Neuronal stem cell (in vitro differentiated cells): ENCODE measurements around the gene FAM210B. TPM values are rescaled to one million over a fixed set of nuclear protein-coding genes. Genes with fewer than 3 reads are reported as not detected.
A peak's percentile ranks its signal among the peaks of the same experiment; 100 is the strongest.

Experiments used
- DNase-seq: peaks from one replicate; pipeline ENCODE4 v3.0.0-alpha.2; 2013; ENCODE audit warnings: low spot score
- H2AFZ ChIP-seq: one replicate; pipeline ENCODE4 v1.6.1; 2013; ENCODE audit warnings: mild to moderate bottlenecking, low read length, inconsistent platforms
- H2AK5ac ChIP-seq: 2 replicates; pipeline ENCODE4 v1.6.1; 2013; ENCODE audit warnings: low read depth, mild to moderate bottlenecking, inconsistent platforms, low read length, moderate library complexity, mixed read lengths
- H2BK120ac ChIP-seq: 2 replicates; pipeline ENCODE4 v1.6.1; 2013; ENCODE audit warnings: low read depth, mild to moderate bottlenecking, inconsistent platforms, low read length, moderate library complexity, mixed read lengths
- H2BK12ac ChIP-seq: one replicate; pipeline ENCODE4 v1.6.1; 2013; ENCODE audit warnings: low read length, inconsistent platforms
- H2BK15ac ChIP-seq: 2 replicates; pipeline ENCODE4 v1.6.1; 2013; ENCODE audit warnings: mild to moderate bottlenecking, low read length, inconsistent platforms, mixed read lengths
- H2BK5ac ChIP-seq: one replicate; pipeline ENCODE4 v1.6.1; 2013; ENCODE audit warnings: inconsistent platforms, mild to moderate bottlenecking, low read length, moderate library complexity
- H3K14ac ChIP-seq: one replicate; pipeline ENCODE4 v1.6.1; 2013; ENCODE audit warnings: low read length, inconsistent platforms
- H3K18ac ChIP-seq: 2 replicates; pipeline ENCODE4 v1.6.1; 2013; ENCODE audit warnings: low read length, inconsistent platforms
- H3K23ac ChIP-seq: 2 replicates; pipeline ENCODE4 v1.6.1; 2013; ENCODE audit warnings: low read depth, mild to moderate bottlenecking, mixed read lengths, low read length, inconsistent platforms; ENCODE audit not compliant: poor library complexity
- H3K27ac ChIP-seq: replicated peaks from 3 replicates; pipeline ENCODE4 v1.5.1; 2013; ENCODE audit warnings: low read length, inconsistent platforms
- H3K27me3 ChIP-seq, 3 experiments: 2 replicates each; pipeline ENCODE4 v1.6.1; 2013; ENCODE audit warnings: low read length in 3 of 3, mild to moderate bottlenecking in 2 of 3, inconsistent platforms in 1 of 3, low read depth in 1 of 3, mixed read lengths in 1 of 3, moderate library complexity in 1 of 3; ENCODE audit not compliant: control insufficient read depth in 3 of 3, insufficient read depth in 3 of 3
- H3K36me3 ChIP-seq, 2 donors: replicated peaks in 1 of 2; 2 replicates each; pipeline ENCODE4 v1.6.1; 2013; ENCODE audit warnings: low read length in 2 of 2; ENCODE audit not compliant: control insufficient read depth in 2 of 2, insufficient read depth in 2 of 2
- H3K4ac ChIP-seq: 2 replicates; pipeline ENCODE4 v1.6.1; 2013; ENCODE audit warnings: inconsistent platforms, mild to moderate bottlenecking, low read length, moderate library complexity
- H3K4me1 ChIP-seq, 2 donors: 1 replicate in 1 of 2; 2 replicates in 1 of 2; pipeline ENCODE4 v1.6.1; 2013; ENCODE audit warnings: low read length in 2 of 2, low read depth in 1 of 2; ENCODE audit not compliant: control insufficient read depth in 2 of 2, insufficient read depth in 1 of 2
- H3K4me2 ChIP-seq: one replicate; pipeline ENCODE4 v1.6.1; 2013; ENCODE audit warnings: mild to moderate bottlenecking, low read length, inconsistent platforms; ENCODE audit not compliant: insufficient read depth, poor library complexity, severe bottlenecking
- H3K4me3 ChIP-seq, 2 donors: 2 replicates each; pipeline ENCODE4 v1.5.1; 2013; ENCODE audit warnings: low read length in 2 of 2, mild to moderate bottlenecking in 2 of 2, inconsistent platforms in 1 of 2, moderate library complexity in 1 of 2
- H3K79me1 ChIP-seq: one replicate; pipeline ENCODE4 v1.6.1; 2013; ENCODE audit warnings: low read depth, mild to moderate bottlenecking, inconsistent platforms, low read length, moderate library complexity
- H3K9ac ChIP-seq: one replicate; pipeline ENCODE4 v1.6.1; 2013; ENCODE audit warnings: mild to moderate bottlenecking, low read depth, low read length, inconsistent platforms; ENCODE audit not compliant: poor library complexity
- H3K9me3 ChIP-seq, 2 donors: replicated peaks in 1 of 2; 2 replicates each; pipeline versions ENCODE3 to v1.6.1; 2013; ENCODE audit warnings: low read length in 2 of 2, mild to moderate bottlenecking in 2 of 2, inconsistent platforms in 1 of 2, low read depth in 1 of 2, mixed read lengths in 1 of 2, moderate library complexity in 1 of 2; ENCODE audit not compliant: control insufficient read depth in 2 of 2, insufficient read depth in 1 of 2
- H4K8ac ChIP-seq: one replicate; pipeline ENCODE4 v1.6.1; 2013; ENCODE audit warnings: low read depth, mild to moderate bottlenecking, inconsistent platforms, low read length, moderate library complexity
- H4K91ac ChIP-seq: one replicate; pipeline ENCODE4 v1.6.1; 2013; ENCODE audit warnings: low read length, low read depth, mild to moderate bottlenecking, inconsistent platforms; ENCODE audit not compliant: poor library complexity
- WGBS, 2 donors: extraction: QIAGEN DNeasy Blood & Tissue Kit; methylation state at CpG; one replicate each; pipeline ENCODE4 v1.1.7; 2013; ENCODE audit warnings: missing lambda C conversion rate in 2 of 2, mixed read lengths in 1 of 2; ENCODE audit not compliant: insufficient read length in 2 of 2, insufficient replicate concordance in 1 of 2; ENCODE audit errors: extremely low coverage in 2 of 2; 5-methylcytosine and 5-hydroxymethylcytosine counted together
- polyA plus RNA-seq, 2 experiments: library from polyadenylated mRNA; stranded (reverse); fragments of 200-250 nt; gene quantifications; one replicate each; pipeline ENCODE4 v1.2.3, GENCODE V29; 2013

FAM210B gene, protein sequence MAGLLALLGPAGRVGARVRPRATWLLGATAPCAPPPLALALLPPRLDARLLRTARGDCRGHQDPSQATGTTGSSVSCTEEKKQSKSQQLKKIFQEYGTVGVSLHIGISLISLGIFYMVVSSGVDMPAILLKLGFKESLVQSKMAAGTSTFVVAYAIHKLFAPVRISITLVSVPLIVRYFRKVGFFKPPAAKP
- 32.5 TPM for polyA plus RNA-seq (2013, experiment 1 of 2)
- 32.4 TPM for polyA plus RNA-seq (2013, experiment 2 of 2)

DNA sequence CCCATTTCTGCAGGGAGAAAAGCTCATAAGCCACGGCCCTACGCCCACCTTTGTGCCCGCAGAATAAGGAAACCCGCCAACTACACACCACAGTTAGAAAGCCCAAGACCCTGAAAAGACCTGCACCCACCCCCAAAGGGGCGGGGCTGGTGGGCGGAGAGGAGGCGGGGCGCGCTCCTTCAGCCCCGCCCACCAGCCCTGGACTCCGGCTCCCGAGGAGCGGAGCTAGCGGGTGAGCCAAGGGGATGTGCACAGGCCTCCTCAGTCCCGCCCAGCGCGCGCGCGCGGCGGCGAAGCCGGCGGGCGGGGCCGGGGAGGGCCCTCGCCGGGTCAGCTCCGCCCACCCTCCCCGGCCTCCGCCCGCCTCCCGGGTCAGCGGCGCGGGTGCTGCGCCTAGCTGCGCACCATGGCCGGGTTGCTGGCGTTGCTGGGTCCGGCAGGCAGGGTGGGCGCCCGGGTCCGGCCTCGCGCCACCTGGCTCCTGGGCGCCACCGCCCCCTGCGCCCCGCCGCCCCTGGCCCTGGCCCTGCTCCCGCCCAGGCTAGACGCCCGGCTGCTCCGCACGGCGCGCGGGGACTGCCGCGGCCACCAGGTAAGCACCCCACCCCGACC, at the start of gene FAM210B:
FAM210B (plus strand) TSS at position 375 of the 612 bp plus-strand sequence; CDS start at position 407, 32 bp downstream.
- H3K4me2 ChIP-seq, result peak within 1 kb of the TSS; percentile 92
- H2BK15ac ChIP-seq, result no peak within 1 kb of the TSS
- peaks cover 8 to 12% of the 10 kb centered on the region in 2 donors for H3K4me1 ChIP-seq
- H3K4ac ChIP-seq, result no peak within 1 kb of the TSS
- no peaks in the 10 kb centered on the region for H3K79me1 ChIP-seq
- H2BK5ac ChIP-seq, result no peak within 1 kb of the TSS
- peak within 1 kb of the TSS; percentile 75 for H3K23ac ChIP-seq
- peaks cover 3 to 20% of the 10 kb centered on the region in 2 donors for H3K36me3 ChIP-seq
- peak within 1 kb of the TSS; percentile 68 for H2AK5ac ChIP-seq
- no peak within 1 kb of the TSS for H3K27ac ChIP-seq
- no peak within 1 kb of the TSS for H4K91ac ChIP-seq
- peak within 1 kb of the TSS; percentile 85 for H3K18ac ChIP-seq
- no peak within 1 kb of the TSS for H2BK12ac ChIP-seq
- peak within 1 kb of the TSS; percentile 86 for H3K9ac ChIP-seq
- no peaks in the 10 kb centered on the region for H3K9me3 ChIP-seq
- H3K4me3 ChIP-seq, result peak within 1 kb of the TSS; percentile 76 to 84
- no peaks in the 10 kb centered on the region for H3K27me3 ChIP-seq
- no CpG with 5 or more reads among the region's 63 CpGs for WGBS, 2 donors
- peak; percentile 89 for DNase-seq
- H2AFZ ChIP-seq, result peak within 1 kb of the TSS; percentile 87
- no peak within 1 kb of the TSS for H4K8ac ChIP-seq
- no peak within 1 kb of the TSS for H3K14ac ChIP-seq
- H2BK120ac ChIP-seq, result no peak within 1 kb of the TSS

DNA sequence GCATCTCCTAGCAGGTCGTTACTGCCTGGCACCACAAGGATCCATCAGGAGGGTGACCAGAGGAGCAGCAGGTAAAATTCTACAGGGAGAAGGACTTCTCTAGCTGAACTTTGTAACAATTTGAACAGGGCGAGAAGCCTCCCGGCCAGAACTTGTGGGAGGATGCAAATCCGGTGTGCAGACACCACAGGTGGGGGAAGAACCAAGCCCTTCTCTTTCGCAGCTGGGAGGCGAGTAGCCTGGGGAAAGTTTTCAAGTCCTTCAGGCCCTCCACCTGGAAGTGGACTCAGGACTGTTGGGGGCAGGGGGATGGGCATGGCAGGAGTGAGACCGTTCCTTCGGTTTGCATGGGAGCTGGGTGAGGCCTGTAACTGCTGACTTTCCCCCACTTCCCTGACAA, 42.7 kb upstream of the FAM210B start:
- Histone ChIP-seq H3K27ac (no peak overlapping the region), H2BK15ac (no peak overlapping the region), H3K9ac (no peak overlapping the region), H3K36me3 (no peaks in the 10 kb centered on the region), H3K9me3 (peaks cover 0 to 2% of the 10 kb centered on the region in 2 donors), H3K14ac (peak overlapping the region; percentile 31), H3K27me3 (no peaks in the 10 kb centered on the region), H3K4me1 (no peaks in the 10 kb centered on the region), H2BK120ac (no peak overlapping the region), H3K18ac (no peak overlapping the region), H2AFZ (no peak overlapping the region), H3K79me1 (no peaks in the 10 kb centered on the region), H2AK5ac (no peak overlapping the region), H4K8ac (no peak overlapping the region), H4K91ac (no peak overlapping the region), H2BK5ac (no peak overlapping the region), H3K4ac (no peak overlapping the region), H3K4me3 (no peak overlapping the region), H3K23ac (no peak overlapping the region), H3K4me2 (no peak overlapping the region), H2BK12ac (no peak overlapping the region)
- WGBS, 2 donors, result no CpG with 5 or more reads among the region's 8 CpGs
- no peak for DNase-seq

DNA sequence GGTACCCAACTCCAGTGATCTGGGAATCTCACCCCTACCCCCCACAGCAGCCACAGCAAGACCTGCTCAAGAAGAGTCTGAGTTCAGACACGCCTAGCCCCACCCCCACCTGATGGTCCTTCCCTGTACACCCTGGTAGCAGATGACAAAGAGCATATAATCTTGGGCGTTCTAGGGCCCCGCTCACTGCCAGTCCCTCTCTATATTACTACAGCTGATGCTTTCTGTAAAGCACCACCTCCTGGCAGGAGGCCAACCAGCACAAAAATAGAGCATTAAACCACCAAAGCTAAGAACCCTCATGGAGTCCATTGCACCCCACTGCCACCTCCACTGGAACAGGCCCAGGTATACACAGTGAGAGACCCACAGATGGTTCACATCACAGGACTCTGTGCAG, 42.3 kb upstream of the FAM210B start:
- H3K27ac ChIP-seq, result no peak overlapping the region
- no peak overlapping the region for H3K9ac ChIP-seq
- no peak overlapping the region for H3K18ac ChIP-seq
- WGBS, 2 donors, result no CpG with 5 or more reads among the region's 3 CpGs
- H3K4me2 ChIP-seq, result no peak overlapping the region
- H3K4me1 ChIP-seq, result no peaks in the 10 kb centered on the region
- H3K9me3 ChIP-seq, result peaks cover 0 to 2% of the 10 kb centered on the region in 2 donors
- H3K79me1 ChIP-seq, result no peaks in the 10 kb centered on the region
- DNase-seq, result no peak
- no peak overlapping the region for H3K4me3 ChIP-seq
- no peaks in the 10 kb centered on the region for H3K27me3 ChIP-seq
- no peak overlapping the region for H4K8ac ChIP-seq
- H4K91ac ChIP-seq, result no peak overlapping the region
- no peak overlapping the region for H2AFZ ChIP-seq
- H3K23ac ChIP-seq, result no peak overlapping the region
- no peak overlapping the region for H2BK12ac ChIP-seq
- H3K36me3 ChIP-seq, result no peaks in the 10 kb centered on the region
- no peak overlapping the region for H2BK120ac ChIP-seq
- no peak overlapping the region for H2BK5ac ChIP-seq
- H3K4ac ChIP-seq, result no peak overlapping the region
- no peak overlapping the region for H2AK5ac ChIP-seq
- peak overlapping the region; percentile 31 for H3K14ac ChIP-seq
- H2BK15ac ChIP-seq, result no peak overlapping the region

DNA sequence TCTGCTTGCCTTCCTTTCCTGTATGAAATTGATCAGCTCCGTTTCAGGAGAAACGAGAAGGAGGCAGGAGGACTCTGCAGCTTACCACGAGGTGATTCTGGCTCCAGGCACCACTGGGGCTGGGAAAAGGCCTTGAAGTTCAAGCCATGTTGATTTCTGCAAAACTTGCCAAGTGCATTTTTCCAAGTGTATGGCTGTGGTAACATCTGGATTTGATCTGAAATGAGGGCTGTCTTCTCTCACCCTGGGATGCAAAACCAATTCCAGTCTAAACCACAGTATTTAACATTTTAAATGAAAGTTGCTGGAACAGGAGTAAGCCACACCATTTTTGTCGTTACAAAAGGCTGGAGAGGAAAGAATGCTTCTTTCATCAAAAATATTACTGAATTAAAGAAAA, 36.1 kb upstream of the FAM210B start:
- H3K27ac ChIP-seq, result no peak overlapping the region
- no peak overlapping the region for H2AFZ ChIP-seq
- no peak overlapping the region for H2BK5ac ChIP-seq
- peaks cover 0 to 16% (median 0%) of the 10 kb centered on the region in 3 experiments for H3K27me3 ChIP-seq
- no peak overlapping the region for H3K18ac ChIP-seq
- H3K4ac ChIP-seq, result no peak overlapping the region
- H3K79me1 ChIP-seq, result no peaks in the 10 kb centered on the region
- H3K4me3 ChIP-seq, result no peak overlapping the region
- H3K9ac ChIP-seq, result no peak overlapping the region
- H3K36me3 ChIP-seq, result no peaks in the 10 kb centered on the region
- H3K23ac ChIP-seq, result no peak overlapping the region
- peaks cover 0 to 7% of the 10 kb centered on the region in 2 donors for H3K9me3 ChIP-seq
- no CpG with 5 or more reads among the region's 4 CpGs for WGBS, 2 donors
- no peaks in the 10 kb centered on the region for H3K4me1 ChIP-seq
- no peak overlapping the region for H4K8ac ChIP-seq
- no peak overlapping the region for H3K14ac ChIP-seq
- no peak overlapping the region for H2BK15ac ChIP-seq
- no peak overlapping the region for H2AK5ac ChIP-seq
- DNase-seq, result no peak
- H4K91ac ChIP-seq, result no peak overlapping the region
- no peak overlapping the region for H2BK120ac ChIP-seq
- no peak overlapping the region for H3K4me2 ChIP-seq
- no peak overlapping the region for H2BK12ac ChIP-seq
